Measurements from ENCODE around the gene EMC6. TPM values are rescaled to one million over a fixed set of nuclear protein-coding genes. Genes with fewer than 3 reads are reported as not detected.

EMC6 gene
- total RNA-seq, 1 experiment from 2014 or later: 56.5 TPM

GRCh38 chr17:3695723-3696411 is 27.3 kb downstream of the EMC6 start, which contains the start of gene P2RX5:
Gene P2RX5 (minus strand): TSS chr17:3696155. CDS start chr17:3696005, 150 bp downstream.
- ATAC-seq (peak; percentile 50), DNase-seq (peak; percentile 32)
- Histone ChIP-seq H3K36me3 (ENCODE audit: low read depth, low read length) (no peaks in the 10 kb centered on the region), H3K9ac (ENCODE audit: low read length) (peak within 1 kb of the TSS; percentile 36), H3K4me3 (ENCODE audit: low read length) (peak within 1 kb of the TSS; percentile 68), H3K4me2 (ENCODE audit: low read length) (peak within 1 kb of the TSS; percentile 91), H4K20me1 (ENCODE audit: low read length) (no peaks in the 10 kb centered on the region), H3K4me1 (ENCODE audit: insufficient read depth, low read length) (peaks cover 4% of the 10 kb centered on the region; the same call in 1 of the 2 replicates), H3K9me2 (replicated peaks; ENCODE audit: low read length) (no peaks in the 10 kb centered on the region), H3K27ac (ENCODE audit: low read length) (no peak within 1 kb of the TSS), H2AFZ (ENCODE audit: low read length) (peak within 1 kb of the TSS; percentile 75), H3K79me2 (ENCODE audit: low read length) (0 out of 2 replicates have a peak, but pooled peaks cover 4% of the 10 kb centered on the region), H3F3A (ENCODE audit: low read length, unreplicated experiment) (no peaks in the 10 kb centered on the region), H3K27me3 (ENCODE audit: low read length) (no peaks in the 10 kb centered on the region), H3K9me3 (ENCODE audit: low read length) (no peaks in the 10 kb centered on the region)
- no TSS peak for BruUV-seq (replicated peaks)
- ChIA-PET POLR2A (ENCODE audit: unreplicated experiment) (no interaction called here), CTCF (no interaction called here)
- intact Hi-C loops (cut with micrococcal nuclease): no loop called here
- no peak for TF ChIP-seq EZH2phosphoT487 (IDR thresholded peaks at IDR 0.05; ENCODE audit: borderline replicate concordance, low read length)
- TF ChIP-seq CTCF (conservative IDR thresholded peaks at IDR 0.05; ENCODE audit: low read depth, low read length): no peak
- no peak for TF ChIP-seq EZH2 (IDR thresholded peaks at IDR 0.05; ENCODE audit: low read length, unreplicated experiment)

GRCh38 chr17:3697103-3697476 is 28.5 kb downstream of the EMC6 start:
- H3K4me3 ChIP-seq (ENCODE audit: low read length): no peak overlapping the region
- H3K36me3 ChIP-seq (ENCODE audit: low read depth, low read length): no peaks in the 10 kb centered on the region
- H3K4me2 ChIP-seq (ENCODE audit: low read length): no peak overlapping the region
- BruUV-seq (replicated peaks): no TSS peak
- no peak overlapping the region for H3K9ac ChIP-seq (ENCODE audit: low read length)
- H3K79me2 ChIP-seq (ENCODE audit: low read length): 0 out of 2 replicates have a peak, but pooled peaks cover 4% of the 10 kb centered on the region
- H2AFZ ChIP-seq (ENCODE audit: low read length): no peak overlapping the region
- DNase-seq: no peak
- H3K9me3 ChIP-seq (ENCODE audit: low read length): no peaks in the 10 kb centered on the region
- no peak for ATAC-seq
- H3K27me3 ChIP-seq (ENCODE audit: low read length): no peaks in the 10 kb centered on the region
- peaks cover 4% of the 10 kb centered on the region; the same call in 1 of the 2 replicates for H3K4me1 ChIP-seq (ENCODE audit: insufficient read depth, low read length)
- ChIA-PET CTCF (no interaction called here), POLR2A (ENCODE audit: unreplicated experiment) (no interaction called here)
- H3K27ac ChIP-seq (ENCODE audit: low read length): no peak overlapping the region
- no peaks in the 10 kb centered on the region for H4K20me1 ChIP-seq (ENCODE audit: low read length)
- TF ChIP-seq EZH2 (IDR thresholded peaks at IDR 0.05; ENCODE audit: low read length, unreplicated experiment) (no peak), EZH2phosphoT487 (IDR thresholded peaks at IDR 0.05; ENCODE audit: borderline replicate concordance, low read length) (no peak), CTCF (conservative IDR thresholded peaks at IDR 0.05; ENCODE audit: low read depth, low read length) (no peak)
- intact Hi-C loops (cut with micrococcal nuclease): no loop called here
- no peaks in the 10 kb centered on the region for H3F3A ChIP-seq (ENCODE audit: low read length, unreplicated experiment)
- H3K9me2 ChIP-seq (replicated peaks; ENCODE audit: low read length): no peaks in the 10 kb centered on the region

GRCh38 chr17:3698139-3698538 is 29.5 kb downstream of the EMC6 start:
- 0 out of 2 replicates have a peak, but pooled peaks cover 4% of the 10 kb centered on the region for H3K79me2 ChIP-seq (ENCODE audit: low read length)
- intact Hi-C loops (cut with micrococcal nuclease): no loop called here
- no peak for TF ChIP-seq EZH2 (IDR thresholded peaks at IDR 0.05; ENCODE audit: low read length, unreplicated experiment)
- no peak for TF ChIP-seq CTCF (conservative IDR thresholded peaks at IDR 0.05; ENCODE audit: low read depth, low read length)
- no peak for TF ChIP-seq EZH2phosphoT487 (IDR thresholded peaks at IDR 0.05; ENCODE audit: borderline replicate concordance, low read length)
- H3K4me3 ChIP-seq (ENCODE audit: low read length): no peak overlapping the region
- no peaks in the 10 kb centered on the region for H3K36me3 ChIP-seq (ENCODE audit: low read depth, low read length)
- no peak for DNase-seq
- H3K27me3 ChIP-seq (ENCODE audit: low read length): no peaks in the 10 kb centered on the region
- H3K4me1 ChIP-seq (ENCODE audit: insufficient read depth, low read length): peaks cover 4% of the 10 kb centered on the region; the same call in 1 of the 2 replicates
- H3K4me2 ChIP-seq (ENCODE audit: low read length): no peak overlapping the region
- no peak overlapping the region for H3K27ac ChIP-seq (ENCODE audit: low read length)
- POLR2A ChIA-PET (ENCODE audit: unreplicated experiment): no interaction called here
- H3K9me3 ChIP-seq (ENCODE audit: low read length): no peaks in the 10 kb centered on the region
- CTCF ChIA-PET: no interaction called here
- no peak overlapping the region for H3K9ac ChIP-seq (ENCODE audit: low read length)
- no peak overlapping the region for H2AFZ ChIP-seq (ENCODE audit: low read length)
- no peaks in the 10 kb centered on the region for H3K9me2 ChIP-seq (replicated peaks; ENCODE audit: low read length)
- H3F3A ChIP-seq (ENCODE audit: low read length, unreplicated experiment): no peaks in the 10 kb centered on the region
- no TSS peak for BruUV-seq (replicated peaks)
- H4K20me1 ChIP-seq (ENCODE audit: low read length): no peaks in the 10 kb centered on the region
- no peak for ATAC-seq
